Mucosa of descending colon (tissue), 3 donors: ENCODE results near the gene LATS1. TPM values are rescaled to one million over a fixed set of nuclear protein-coding genes. Genes with fewer than 3 reads are reported as not detected.

ENCODE experiments used
- ATAC-seq: fragments of 200-7000 bp; cut with Tn5 transposase; one replicate; pipeline ENCODE4 v1.9.1; 2020; ENCODE audit warnings: mild to moderate bottlenecking, moderate library complexity
- DNase-seq, 3 donors: peaks; one replicate each; pipeline ENCODE4 v3.0.0-alpha.2; 2020
- H3K36me3 ChIP-seq: fragments of 200-600 bp; one replicate; pipeline ENCODE4 v1.8.0; 2021; ENCODE audit warnings: low read depth, mild to moderate bottlenecking
- H3K4me1 ChIP-seq: fragments of 200-600 bp; one replicate; pipeline ENCODE4 v1.8.0; 2021; ENCODE audit warnings: low read depth, mild to moderate bottlenecking
- H3K4me3 ChIP-seq: fragments of 200-600 bp; one replicate; pipeline ENCODE4 v1.8.0; 2021; ENCODE audit warnings: mild to moderate bottlenecking
- H3K9me3 ChIP-seq: fragments of 200-600 bp; one replicate; pipeline ENCODE4 v1.8.0; 2021; ENCODE audit warnings: mild to moderate bottlenecking
- CTCF ChIP-seq: fragments of 200-600 bp; IDR thresholded peaks from one replicate; pipeline ENCODE4 v1.8.0; 2022; ENCODE audit warnings: antibody characterized with exemption, mild to moderate bottlenecking
- intact Hi-C, 2 donors: fragments of 100-400 bp; cut with DNase I in 1 of 2; cut with micrococcal nuclease in 1 of 2; formaldehyde crosslinking; loops; one replicate each; pipeline versions ENCODE4 v1.11.0 to v1.11.1; 2022; cut with DNase I, micrococcal nuclease
- total RNA-seq, 3 donors: library from RNA; stranded (reverse); fragmentation: NEBNext Ultra II Directional in 2 of 3; extraction: Animal tissue kit (Norgen Biotek cat#: 25700) in 2 of 3; gene quantifications; one replicate each; pipeline versions ENCODE4 v1.2.1 to v1.2.4, GENCODE V29; 2021 to 2023
- donor health status: DM: no; HTN: no; CAD: no; lungs with moderate emphysema.
- donor health status: DM: no; HTN: no; CAD: no.
- donor health status: DM: no; HTN: yes; CAD: no.

Gene LATS1
- total RNA-seq, 3 donors from 2014 or later = 23.2 to 39.0 (median 23.3) TPM

- ATAC-seq = no peak
- no peak overlapping the region for H3K4me3 ChIP-seq
Measured at GRCh38 chr6:149646599-149646998, 71.3 kb downstream of the LATS1 start.

GRCh38 chr6:149642829-149643580, 74.9 kb downstream of the LATS1 start:
- no peak for DNase-seq
- intact Hi-C loops = no loop called here
- Histone ChIP-seq H3K9me3 (no peaks in the 10 kb centered on the region), H3K4me3 (no peak overlapping the region), H3K4me1 (no peaks in the 10 kb centered on the region), H3K36me3 (no peaks in the 10 kb centered on the region)
- ATAC-seq = no peak
- TF ChIP-seq CTCF = no peak

More at GRCh38 chr6:149646599-149646998, 71.3 kb downstream of the LATS1 start:
- Histone ChIP-seq H3K9me3 (no peaks in the 10 kb centered on the region), H3K36me3 (no peaks in the 10 kb centered on the region), H3K4me1 (no peaks in the 10 kb centered on the region)
- intact Hi-C loops = no loop called here
- no peak for DNase-seq
- TF ChIP-seq CTCF = no peak

- no peak for TF ChIP-seq CTCF
- Histone ChIP-seq H3K36me3 (no peaks in the 10 kb centered on the region), H3K4me1 (no peaks in the 10 kb centered on the region), H3K4me3 (no peak overlapping the region), H3K9me3 (no peaks in the 10 kb centered on the region)
- no peak for ATAC-seq
- intact Hi-C loops = no loop called here
- DNase-seq = no peak
Measured at GRCh38 chr6:149636124-149636523, 81.8 kb downstream of the LATS1 start.

GRCh38 chr6:149634315-149634714, 83.6 kb downstream of the LATS1 start:
- Histone ChIP-seq H3K9me3 (no peaks in the 10 kb centered on the region), H3K36me3 (no peaks in the 10 kb centered on the region), H3K4me3 (no peak overlapping the region), H3K4me1 (no peaks in the 10 kb centered on the region)
- DNase-seq = no peak
- intact Hi-C loops = no loop called here
- no peak for TF ChIP-seq CTCF
- ATAC-seq = no peak

GRCh38 chr6:149628875-149629510, 88.9 kb downstream of the LATS1 start:
- Histone ChIP-seq H3K9me3 (no peaks in the 10 kb centered on the region), H3K36me3 (no peaks in the 10 kb centered on the region), H3K4me1 (no peaks in the 10 kb centered on the region), H3K4me3 (no peak overlapping the region)
- ATAC-seq = no peak
- no peak for DNase-seq
- TF ChIP-seq CTCF = no peak
- intact Hi-C loops = no loop called here
